Measurements from ENCODE around the gene RGS5. TPM values are rescaled to one million over a fixed set of nuclear protein-coding genes. Genes with fewer than 3 reads are reported as not detected.
A peak's percentile ranks its signal among the peaks of the same experiment; 100 is the strongest.

Gene RGS5
- total and polyA plus RNA-seq, 2 donors (not counting 1 experiment from before 2014, with no cell fraction given): 0.64 to 1.2 TPM

GRCh38 chr1:163174524-163175437 is 27.9 kb downstream of the RGS5 start:
- POLR2A ChIA-PET: no interaction called here
- CTCF ChIA-PET: interaction anchor here (1.1 to 2.3 kb wide), 3 partner anchors 10 to 321 kb away, joined by 3 to 7 read pairs (median 3); no protein-coding TSS in a partner anchor
- H3K4me3 ChIP-seq (ENCODE audit: control extremely low read depth in 1 of 5, extremely low read depth in 1 of 5, insufficient read depth in 1 of 5, low read depth in 2 of 5, low read length in 4 of 5): no peak overlapping the region
- no peaks in the 10 kb centered on the region for H3K4me1 ChIP-seq (ENCODE audit: control insufficient read depth in 2 of 2, insufficient read depth in 2 of 2, low read length in 2 of 2)
- 39% methylated on average over 9 of the region's 18 CpGs for WGBS (ENCODE audit: insufficient coverage)
- peaks cover 0 to 9% (median 0%) of the 10 kb centered on the region in 4 experiments for H3K27me3 ChIP-seq (replicated peaks in 1 of 4; ENCODE audit: control extremely low read depth in 1 of 4, control insufficient read depth in 3 of 4, insufficient read depth in 4 of 4, low read length in 3 of 4)
- no peak overlapping the region for H3K4me3 Mint-ChIP-seq
- H3K9ac ChIP-seq (ENCODE audit: low read length): no peak overlapping the region
- H3K9me3 ChIP-seq (ENCODE audit: control extremely low read depth in 1 of 3, control insufficient read depth in 2 of 3, insufficient read depth in 1 of 3, low read length in 2 of 3): no peaks in the 10 kb centered on the region
- H3K4me2 ChIP-seq (replicated peaks; ENCODE audit: low read depth, low read length, poor library complexity, severe bottlenecking): no peak overlapping the region
- no peak overlapping the region for H2AFZ ChIP-seq (ENCODE audit: insufficient read depth, low read depth, low read length, poor library complexity, severe bottlenecking)
- no peaks in the 10 kb centered on the region for H3K79me2 ChIP-seq (ENCODE audit: control insufficient read depth, insufficient read depth, low read length)
- no peaks in the 10 kb centered on the region for H4K20me1 ChIP-seq (ENCODE audit: control insufficient read depth, insufficient read depth, low read length, poor library complexity, severe bottlenecking)
- no peak overlapping the region for H3K27ac ChIP-seq (ENCODE audit: low read length in 2 of 2)
- H3K27me3 Mint-ChIP-seq: peaks cover 12% of the 10 kb centered on the region
- H3K27ac Mint-ChIP-seq: no peak overlapping the region
- H3K36me3 ChIP-seq (replicated peaks in 1 of 2; ENCODE audit: control extremely low read depth in 1 of 2, control insufficient read depth in 1 of 2, extremely low read depth in 1 of 2, insufficient read depth in 2 of 2, low read length in 1 of 2): no peaks in the 10 kb centered on the region
- ATAC-seq (ENCODE audit: low read depth) (no peak), DNase-seq (peak; percentile 20)
- TF ChIP-seq, protein P1, sequence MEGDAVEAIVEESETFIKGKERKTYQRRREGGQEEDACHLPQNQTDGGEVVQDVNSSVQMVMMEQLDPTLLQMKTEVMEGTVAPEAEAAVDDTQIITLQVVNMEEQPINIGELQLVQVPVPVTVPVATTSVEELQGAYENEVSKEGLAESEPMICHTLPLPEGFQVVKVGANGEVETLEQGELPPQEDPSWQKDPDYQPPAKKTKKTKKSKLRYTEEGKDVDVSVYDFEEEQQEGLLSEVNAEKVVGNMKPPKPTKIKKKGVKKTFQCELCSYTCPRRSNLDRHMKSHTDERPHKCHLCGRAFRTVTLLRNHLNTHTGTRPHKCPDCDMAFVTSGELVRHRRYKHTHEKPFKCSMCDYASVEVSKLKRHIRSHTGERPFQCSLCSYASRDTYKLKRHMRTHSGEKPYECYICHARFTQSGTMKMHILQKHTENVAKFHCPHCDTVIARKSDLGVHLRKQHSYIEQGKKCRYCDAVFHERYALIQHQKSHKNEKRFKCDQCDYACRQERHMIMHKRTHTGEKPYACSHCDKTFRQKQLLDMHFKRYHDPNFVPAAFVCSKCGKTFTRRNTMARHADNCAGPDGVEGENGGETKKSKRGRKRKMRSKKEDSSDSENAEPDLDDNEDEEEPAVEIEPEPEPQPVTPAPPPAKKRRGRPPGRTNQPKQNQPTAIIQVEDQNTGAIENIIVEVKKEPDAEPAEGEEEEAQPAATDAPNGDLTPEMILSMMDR (IDR thresholded peaks at IDR 0.05): peak; percentile 67
- no peak for TF ChIP-seq EZH2 (IDR thresholded peaks at IDR 0.05; ENCODE audit: borderline replicate concordance, insufficient read depth, low read depth, low read length, poor library complexity, severe bottlenecking)
- intact Hi-C loops (cut with micrococcal nuclease): no loop called here
- H3K9me3 Mint-ChIP-seq (ENCODE audit: insufficient read depth): no peaks in the 10 kb centered on the region
- H3K4me1 Mint-ChIP-seq: no peaks in the 10 kb centered on the region

DNA sequence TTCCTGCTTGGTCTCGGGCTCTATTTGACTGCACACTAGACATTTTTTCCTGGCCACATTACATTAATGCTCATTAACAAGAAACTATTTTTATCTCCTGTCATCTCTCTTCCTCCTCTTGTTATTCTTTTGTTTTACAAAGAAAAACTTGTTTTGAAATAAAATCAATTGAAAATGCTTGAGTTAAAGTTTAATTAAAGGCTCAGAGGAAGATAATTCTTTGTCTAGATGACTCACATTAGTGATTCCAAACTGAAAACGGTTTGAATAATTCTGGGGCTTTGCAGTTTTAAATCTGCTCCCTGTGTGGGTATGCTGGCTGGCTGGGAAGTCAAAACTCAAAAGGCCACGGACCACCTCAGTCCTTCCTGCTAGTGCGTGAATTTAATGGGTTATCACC is 29.6 kb downstream of the RGS5 start:
- DNase-seq (no peak), ATAC-seq (ENCODE audit: low read depth) (no peak)
- Histone ChIP-seq H3K27me3 (replicated peaks in 1 of 4; ENCODE audit: control extremely low read depth in 1 of 4, control insufficient read depth in 3 of 4, insufficient read depth in 4 of 4, low read length in 3 of 4) (peaks cover 0 to 9% (median 0%) of the 10 kb centered on the region in 4 experiments), H3K79me2 (ENCODE audit: control insufficient read depth, insufficient read depth, low read length) (no peaks in the 10 kb centered on the region), H3K27ac (ENCODE audit: low read length in 2 of 2) (no peak overlapping the region), H3K9ac (ENCODE audit: low read length) (no peak overlapping the region), H3K9me3 (ENCODE audit: control extremely low read depth in 1 of 3, control insufficient read depth in 2 of 3, insufficient read depth in 1 of 3, low read length in 2 of 3) (no peaks in the 10 kb centered on the region), H3K4me3 (ENCODE audit: control extremely low read depth in 1 of 5, extremely low read depth in 1 of 5, insufficient read depth in 1 of 5, low read depth in 2 of 5, low read length in 4 of 5) (no peak overlapping the region), H2AFZ (ENCODE audit: insufficient read depth, low read depth, low read length, poor library complexity, severe bottlenecking) (no peak overlapping the region), H4K20me1 (ENCODE audit: control insufficient read depth, insufficient read depth, low read length, poor library complexity, severe bottlenecking) (no peaks in the 10 kb centered on the region), H3K36me3 (replicated peaks in 1 of 2; ENCODE audit: control extremely low read depth in 1 of 2, control insufficient read depth in 1 of 2, extremely low read depth in 1 of 2, insufficient read depth in 2 of 2, low read length in 1 of 2) (no peaks in the 10 kb centered on the region), H3K4me2 (replicated peaks; ENCODE audit: low read depth, low read length, poor library complexity, severe bottlenecking) (no peak overlapping the region), H3K4me1 (ENCODE audit: control insufficient read depth in 2 of 2, insufficient read depth in 2 of 2, low read length in 2 of 2) (no peaks in the 10 kb centered on the region)
- TF ChIP-seq EZH2 (IDR thresholded peaks at IDR 0.05; ENCODE audit: borderline replicate concordance, insufficient read depth, low read depth, low read length, poor library complexity, severe bottlenecking): no peak
- TF ChIP-seq, protein P1 (IDR thresholded peaks at IDR 0.05): no peak
- Mint-ChIP-seq H3K27ac (no peak overlapping the region), H3K9me3 (ENCODE audit: insufficient read depth) (no peaks in the 10 kb centered on the region), H3K4me3 (no peak overlapping the region), H3K27me3 (peaks cover 12% of the 10 kb centered on the region), H3K4me1 (no peaks in the 10 kb centered on the region)
- 68% methylated on average over 3 of the region's 4 CpGs for WGBS (ENCODE audit: insufficient coverage)
- ChIA-PET CTCF (no interaction called here), POLR2A (no interaction called here)
- intact Hi-C loops (cut with micrococcal nuclease): no loop called here

Data from B cell (primary cell).